ENCODE measurements around the gene DNAH14. TPM values are rescaled to one million over a fixed set of nuclear protein-coding genes. Genes with fewer than 3 reads are reported as not detected.

DNAH14 gene
- total and polyA plus RNA-seq, 2 donors (not counting 3 experiments of a cell fraction or from before 2014, with no cell fraction given): 1.5 to 7.1 TPM

DNA sequence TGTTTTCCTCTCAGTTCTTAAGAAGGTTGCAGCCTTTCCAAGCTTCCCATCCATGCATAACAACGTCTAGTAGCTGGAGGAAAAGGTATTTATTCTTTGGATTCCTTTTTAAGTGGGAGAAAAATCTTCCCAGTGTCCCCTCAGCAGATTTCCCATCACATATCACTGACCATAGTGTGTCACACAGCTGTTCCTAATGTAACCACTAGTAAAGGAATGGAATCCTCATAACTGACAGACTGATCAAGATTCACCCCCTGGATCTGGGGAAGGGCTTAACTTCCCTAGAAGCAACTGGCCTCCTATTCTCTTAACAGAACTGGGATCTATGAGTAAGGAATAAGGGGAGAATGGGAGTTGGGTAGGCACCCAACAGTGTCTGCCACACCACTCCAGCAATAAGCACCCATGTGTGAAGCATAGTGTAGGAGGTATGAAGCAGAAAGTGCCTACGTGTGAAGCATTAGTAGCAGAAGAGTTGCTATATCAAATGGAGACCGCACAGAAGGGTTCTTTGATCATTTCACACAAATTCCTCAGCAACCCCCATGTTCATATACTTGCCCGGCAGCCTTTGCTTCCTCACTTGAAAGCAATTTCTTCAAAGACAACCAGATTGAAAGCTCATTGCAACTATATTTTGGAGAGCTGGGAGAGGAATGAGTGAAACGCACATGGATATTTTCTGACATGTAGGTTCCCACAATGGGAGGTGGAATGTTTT lies 28.2 kb upstream of the DNAH14 start:
- Histone ChIP-seq H3K4me1 (ENCODE audit: control insufficient read depth, extremely low read depth, insufficient read depth, low read length) (no peaks in the 10 kb centered on the region), H3K9me3 (replicated peaks; ENCODE audit: control insufficient read depth, insufficient read depth, low read length) (no peaks in the 10 kb centered on the region), H2AFZ (ENCODE audit: low read depth, low read length) (no peak overlapping the region), H3K9ac (replicated peaks; ENCODE audit: extremely low read depth, insufficient read depth, low read length) (no peak overlapping the region), H3K27me3 (ENCODE audit: control insufficient read depth in 2 of 2, insufficient read depth in 2 of 2, low read length in 2 of 2) (peaks cover 0 to 2% of the 10 kb centered on the region in 2 experiments), H3K4me3 (replicated peaks in 1 of 3; ENCODE audit: insufficient read depth in 1 of 3, low read depth in 1 of 3, low read length in 3 of 3) (no peak overlapping the region), H3K36me3 (ENCODE audit: control insufficient read depth in 2 of 2, extremely low read depth in 1 of 2, insufficient read depth in 2 of 2, low read length in 2 of 2) (no peaks in the 10 kb centered on the region), H3K4me2 (ENCODE audit: insufficient read depth, low read length) (no peak overlapping the region), H3K9me1 (replicated peaks; ENCODE audit: control insufficient read depth, extremely low read depth, insufficient read depth, low read length) (no peaks in the 10 kb centered on the region), H3K27ac (ENCODE audit: insufficient read depth, low read depth, low read length) (no peak overlapping the region), H3K79me2 (ENCODE audit: control insufficient read depth, insufficient read depth, low read length) (no peaks in the 10 kb centered on the region), H4K20me1 (replicated peaks; ENCODE audit: control insufficient read depth, extremely low read depth, insufficient read depth, low read length) (no peaks in the 10 kb centered on the region)
- DNase-seq (ENCODE audit: low read depth, low spot score): no peak
- CTCF ChIA-PET: interaction anchor here (2.2 kb wide), 1 partner anchor 21 kb away, joined by 5 read pairs; no protein-coding TSS in a partner anchor
- TF ChIP-seq MYC (IDR thresholded peaks at IDR 0.05; ENCODE audit: low read depth, low read length) (no peak), GATA2 (IDR thresholded peaks at IDR 0.05; ENCODE audit: insufficient read depth, insufficient read length, low read depth, low read length) (no peak), POLR2AphosphoS5 (IDR thresholded peaks at IDR 0.05; ENCODE audit: insufficient read depth, low read depth, low read length) (no peak), POLR2A (IDR thresholded peaks at IDR 0.05; ENCODE audit: low read depth, low read length) (no peak)
- FAIRE-seq: no peak
- no TSS peak for BruUV-seq (replicated peaks)
- POLR2A ChIA-PET: no interaction called here
- intact Hi-C loops (cut with micrococcal nuclease) (no loop called here), dilution Hi-C loops (cut with MboI; ENCODE audit: extremely low pct_ligation_motif_present, low sequenced_read_pairs) (no loop called here)

DNA sequence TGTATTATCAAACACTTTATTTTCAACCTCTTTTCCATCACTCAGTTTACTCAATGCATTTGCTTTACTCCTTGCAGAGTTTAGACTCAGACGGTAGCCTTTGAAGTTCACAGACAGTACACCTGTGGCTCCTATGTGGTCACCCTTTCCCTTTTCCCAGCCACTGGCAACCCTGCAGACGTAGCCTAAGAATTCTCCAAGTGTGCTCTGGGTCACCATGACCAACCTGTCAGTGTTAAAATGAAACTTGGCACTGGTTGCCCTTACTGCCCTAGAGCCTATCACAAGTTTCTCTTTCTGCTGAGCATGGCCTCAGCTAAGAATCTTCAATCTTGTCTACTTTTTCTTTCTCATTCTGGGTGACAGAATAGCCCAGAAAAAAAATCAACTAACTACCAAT lies 25.5 kb upstream of the DNAH14 start:
- dilution Hi-C loops (cut with MboI; ENCODE audit: extremely low pct_ligation_motif_present, low sequenced_read_pairs): no loop called here
- intact Hi-C loops (cut with micrococcal nuclease): no loop called here
- ChIA-PET POLR2A (no interaction called here), CTCF (no interaction called here)
- Histone ChIP-seq H2AFZ (ENCODE audit: low read depth, low read length) (no peak overlapping the region), H3K27me3 (ENCODE audit: control insufficient read depth in 2 of 2, insufficient read depth in 2 of 2, low read length in 2 of 2) (peaks cover 0 to 2% of the 10 kb centered on the region in 2 experiments), H3K9ac (replicated peaks; ENCODE audit: extremely low read depth, insufficient read depth, low read length) (no peak overlapping the region), H3K4me2 (ENCODE audit: insufficient read depth, low read length) (no peak overlapping the region), H3K79me2 (ENCODE audit: control insufficient read depth, insufficient read depth, low read length) (no peaks in the 10 kb centered on the region), H3K9me1 (replicated peaks; ENCODE audit: control insufficient read depth, extremely low read depth, insufficient read depth, low read length) (no peaks in the 10 kb centered on the region), H3K4me1 (ENCODE audit: control insufficient read depth, extremely low read depth, insufficient read depth, low read length) (no peaks in the 10 kb centered on the region), H3K4me3 (replicated peaks in 1 of 3; ENCODE audit: insufficient read depth in 1 of 3, low read depth in 1 of 3, low read length in 3 of 3) (no peak overlapping the region), H3K27ac (ENCODE audit: insufficient read depth, low read depth, low read length) (no peak overlapping the region), H3K9me3 (replicated peaks; ENCODE audit: control insufficient read depth, insufficient read depth, low read length) (no peaks in the 10 kb centered on the region), H4K20me1 (replicated peaks; ENCODE audit: control insufficient read depth, extremely low read depth, insufficient read depth, low read length) (no peaks in the 10 kb centered on the region), H3K36me3 (ENCODE audit: control insufficient read depth in 2 of 2, extremely low read depth in 1 of 2, insufficient read depth in 2 of 2, low read length in 2 of 2) (no peaks in the 10 kb centered on the region)
- no peak for FAIRE-seq
- DNase-seq (ENCODE audit: low read depth, low spot score): no peak
- TF ChIP-seq FOS (IDR thresholded peaks at IDR 0.05; ENCODE audit: borderline replicate concordance, insufficient read depth, low read length): no peak
- TF ChIP-seq EZH2 (IDR thresholded peaks at IDR 0.05; ENCODE audit: borderline replicate concordance, low read depth, low read length, severe bottlenecking): no peak
- no TSS peak for BruUV-seq (replicated peaks)

All from endothelial cell of umbilical vein (primary cell).